Measurements from ENCODE around the gene HIRIP3. TPM values are rescaled to one million over a fixed set of nuclear protein-coding genes. Genes with fewer than 3 reads are reported as not detected.

Gene HIRIP3
- total and polyA plus RNA-seq, 2 donors (not counting 3 experiments of a cell fraction or from before 2014, with no cell fraction given) = 6.7 to 8.6 TPM

DNA sequence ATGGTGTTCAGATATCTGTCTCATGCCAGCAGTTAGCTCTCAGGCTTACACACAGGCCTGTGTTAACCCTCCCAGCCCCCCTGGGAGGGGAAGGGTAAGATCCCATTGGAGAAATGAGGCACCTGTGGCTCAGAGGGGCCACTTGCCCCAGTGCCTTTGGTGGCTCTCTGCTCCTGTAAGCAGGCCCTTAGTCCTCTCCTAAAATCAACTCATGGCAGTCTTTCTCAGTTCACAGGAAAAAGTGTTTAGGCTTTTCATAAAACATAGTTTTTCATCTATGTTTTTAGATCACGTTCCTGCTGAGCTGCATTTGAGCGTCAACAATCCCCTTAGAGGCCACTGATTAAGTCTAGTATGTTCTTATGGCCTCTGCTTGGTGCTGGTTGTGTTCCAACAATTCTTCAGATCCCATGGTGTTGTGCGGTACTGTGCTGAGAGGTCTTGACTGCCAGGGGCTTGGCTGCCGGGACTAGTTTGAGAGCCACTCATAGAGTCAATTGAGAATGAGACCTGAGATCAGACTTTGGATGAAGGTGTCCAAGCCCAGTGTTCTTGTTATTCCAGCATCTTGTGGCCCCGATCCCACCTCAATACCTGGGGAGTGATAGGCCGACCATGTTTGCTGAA lies 11.2 kb downstream of the HIRIP3 start:
- no peaks in the 10 kb centered on the region for H3K27me3 ChIP-seq (ENCODE audit: control insufficient read depth in 2 of 2, insufficient read depth in 2 of 2, low read length in 2 of 2)
- no peak for DNase-seq (ENCODE audit: low read depth, low spot score)
- H4K20me1 ChIP-seq (replicated peaks; ENCODE audit: control insufficient read depth, extremely low read depth, insufficient read depth, low read length) = no peaks in the 10 kb centered on the region
- intact Hi-C loops (cut with micrococcal nuclease) (no loop called here), dilution Hi-C loops (cut with MboI; ENCODE audit: extremely low pct_ligation_motif_present, low sequenced_read_pairs) (no loop called here)
- TF ChIP-seq GATA2 (IDR thresholded peaks at IDR 0.05; ENCODE audit: insufficient read depth, insufficient read length, low read depth, low read length) (no peak), MAX (IDR thresholded peaks at IDR 0.05; ENCODE audit: insufficient read depth, insufficient read length) (no peak), POLR2A (IDR thresholded peaks at IDR 0.05; ENCODE audit: low read depth, low read length) (no peak), MYC (IDR thresholded peaks at IDR 0.05; ENCODE audit: low read depth, low read length) (no peak), POLR2AphosphoS5 (IDR thresholded peaks at IDR 0.05; ENCODE audit: insufficient read depth, low read depth, low read length) (no peak), JUN (IDR thresholded peaks at IDR 0.05; ENCODE audit: borderline replicate concordance, insufficient read depth, insufficient read length, low read depth) (no peak), FOS (IDR thresholded peaks at IDR 0.05; ENCODE audit: borderline replicate concordance, insufficient read depth, low read length) (no peak)
- TF ChIP-seq, protein P1, sequence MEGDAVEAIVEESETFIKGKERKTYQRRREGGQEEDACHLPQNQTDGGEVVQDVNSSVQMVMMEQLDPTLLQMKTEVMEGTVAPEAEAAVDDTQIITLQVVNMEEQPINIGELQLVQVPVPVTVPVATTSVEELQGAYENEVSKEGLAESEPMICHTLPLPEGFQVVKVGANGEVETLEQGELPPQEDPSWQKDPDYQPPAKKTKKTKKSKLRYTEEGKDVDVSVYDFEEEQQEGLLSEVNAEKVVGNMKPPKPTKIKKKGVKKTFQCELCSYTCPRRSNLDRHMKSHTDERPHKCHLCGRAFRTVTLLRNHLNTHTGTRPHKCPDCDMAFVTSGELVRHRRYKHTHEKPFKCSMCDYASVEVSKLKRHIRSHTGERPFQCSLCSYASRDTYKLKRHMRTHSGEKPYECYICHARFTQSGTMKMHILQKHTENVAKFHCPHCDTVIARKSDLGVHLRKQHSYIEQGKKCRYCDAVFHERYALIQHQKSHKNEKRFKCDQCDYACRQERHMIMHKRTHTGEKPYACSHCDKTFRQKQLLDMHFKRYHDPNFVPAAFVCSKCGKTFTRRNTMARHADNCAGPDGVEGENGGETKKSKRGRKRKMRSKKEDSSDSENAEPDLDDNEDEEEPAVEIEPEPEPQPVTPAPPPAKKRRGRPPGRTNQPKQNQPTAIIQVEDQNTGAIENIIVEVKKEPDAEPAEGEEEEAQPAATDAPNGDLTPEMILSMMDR (IDR thresholded peaks at IDR 0.05; ENCODE audit: extremely low read depth in 1 of 2, insufficient read depth in 1 of 2, low read depth in 1 of 2, low read length in 2 of 2) = no peak
- no peak overlapping the region for H3K4me3 ChIP-seq (replicated peaks in 1 of 3; ENCODE audit: insufficient read depth in 1 of 3, low read depth in 1 of 3, low read length in 3 of 3)
- no peak overlapping the region for H3K9ac ChIP-seq (replicated peaks; ENCODE audit: extremely low read depth, insufficient read depth, low read length)
- H3K79me2 ChIP-seq (ENCODE audit: control insufficient read depth, insufficient read depth, low read length) = peaks cover 13% of the 10 kb centered on the region
- no peaks in the 10 kb centered on the region for H3K9me3 ChIP-seq (replicated peaks; ENCODE audit: control insufficient read depth, insufficient read depth, low read length)
- CTCF ChIA-PET = interaction anchor here (2.1 kb wide), 1 partner anchor 21 kb away, joined by 6 read pairs; no protein-coding TSS in a partner anchor
- H3K4me1 ChIP-seq (ENCODE audit: control insufficient read depth, extremely low read depth, insufficient read depth, low read length) = peaks cover 8% of the 10 kb centered on the region
- H3K4me2 ChIP-seq (ENCODE audit: insufficient read depth, low read length) = no peak overlapping the region
- no peak for FAIRE-seq
- POLR2A ChIA-PET = interaction anchor here (0.9 kb wide), 1 partner anchor 10 kb away, joined by 3 read pairs; the partner anchor contains the start of gene TAOK2
- no peak overlapping the region for H3K27ac ChIP-seq (ENCODE audit: insufficient read depth, low read depth, low read length)
- no peaks in the 10 kb centered on the region for H3K9me1 ChIP-seq (replicated peaks; ENCODE audit: control insufficient read depth, extremely low read depth, insufficient read depth, low read length)
- no peak overlapping the region for H2AFZ ChIP-seq (ENCODE audit: low read depth, low read length)
- no TSS peak for BruUV-seq (replicated peaks)
- peaks cover 48 to 90% of the 10 kb centered on the region in 2 experiments for H3K36me3 ChIP-seq (ENCODE audit: control insufficient read depth in 2 of 2, extremely low read depth in 1 of 2, insufficient read depth in 2 of 2, low read length in 2 of 2)
